NCI-H2081 (cell line): ENCODE data around the gene MIF.
"Not testable (repeated sequence)": the region's sequence is repeated elsewhere in the genome, so short reads cannot be mapped to it uniquely, and the experiment has no call there.

Experiments
- DNase-seq, 2 experiments: peaks; one replicate each; lab custom pipeline; 2025; lab: John Stamatoyannopoulos, UW

MIF gene

DNA sequence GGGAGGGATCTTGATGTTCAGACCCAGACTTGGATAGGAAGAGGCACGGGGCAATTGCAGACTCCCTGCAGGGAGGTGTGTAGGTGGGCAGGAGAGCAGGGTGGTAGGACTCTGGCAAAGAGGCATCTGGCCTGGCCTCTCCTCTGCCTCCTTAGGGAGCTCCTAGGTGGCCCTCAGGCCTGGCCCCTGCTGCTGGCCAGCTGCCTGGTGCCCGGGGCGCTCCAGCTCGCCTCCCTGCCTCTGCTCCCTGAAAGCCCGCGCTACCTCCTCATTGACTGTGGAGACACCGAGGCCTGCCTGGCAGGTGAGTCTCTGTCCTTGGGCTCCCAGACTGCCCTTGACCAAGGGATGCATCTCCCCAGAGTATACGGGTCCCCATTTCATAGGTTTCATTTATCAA lies 16.6 kb upstream of the MIF start:
- no peak for DNase-seq

DNA sequence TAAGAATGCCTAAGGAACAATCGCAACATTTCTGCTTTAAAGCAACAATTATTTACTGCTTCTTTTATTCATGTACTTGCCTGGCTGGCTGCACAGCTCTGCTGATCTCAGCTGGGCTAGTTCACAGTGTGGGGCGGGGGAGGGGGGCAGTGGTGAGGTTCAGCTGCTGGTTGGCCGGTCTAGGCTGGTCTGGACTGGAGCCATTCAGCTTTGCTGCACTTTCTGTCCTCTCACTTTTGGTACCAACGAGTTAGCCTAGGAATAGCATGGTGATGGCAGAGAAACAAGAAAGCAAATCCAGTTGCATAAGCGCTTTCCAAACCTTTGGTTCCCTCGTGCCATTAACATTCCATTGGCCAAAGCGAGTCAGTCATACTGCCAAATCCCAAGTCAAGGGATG lies 16.0 kb upstream of the MIF start:
- no peak for DNase-seq

GRCh38 chr22:23882370-23882769 lies 11.8 kb upstream of the MIF start:
- no peak for DNase-seq

DNA sequence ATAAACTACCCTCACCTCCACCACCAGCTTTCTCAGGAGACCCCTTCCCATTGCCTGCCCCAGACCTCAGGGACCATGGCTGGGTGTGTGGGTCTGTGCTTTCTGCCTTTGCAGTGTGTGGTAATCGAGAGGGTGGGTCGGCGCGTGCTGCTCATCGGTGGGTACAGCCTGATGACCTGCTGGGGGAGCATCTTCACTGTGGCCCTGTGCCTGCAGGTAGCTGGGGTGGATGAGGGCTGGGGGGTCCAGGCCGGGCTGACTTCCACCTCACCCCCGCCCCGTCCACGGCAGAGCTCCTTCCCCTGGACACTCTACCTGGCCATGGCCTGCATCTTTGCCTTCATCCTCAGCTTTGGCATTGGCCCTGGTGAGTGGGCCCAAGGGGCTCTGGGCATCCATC lies 10.5 kb upstream of the MIF start:
- no peak for DNase-seq

DNA sequence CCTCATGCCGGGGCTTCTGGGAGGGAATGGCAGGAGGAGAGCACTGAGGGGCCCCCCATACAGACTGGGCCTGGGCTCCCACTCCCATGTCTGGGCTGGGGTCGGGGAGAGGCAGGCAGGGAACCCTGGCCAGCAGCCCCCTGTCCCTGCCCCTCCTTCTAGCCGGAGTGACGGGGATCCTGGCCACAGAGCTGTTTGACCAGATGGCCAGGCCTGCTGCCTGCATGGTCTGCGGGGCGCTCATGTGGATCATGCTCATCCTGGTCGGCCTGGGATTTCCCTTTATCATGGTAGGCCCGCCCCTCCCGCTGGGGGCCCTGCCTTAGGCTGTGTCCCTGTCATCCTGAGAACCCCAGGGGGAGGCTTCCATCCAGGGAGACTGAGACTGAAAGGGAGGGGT lies 10.0 kb upstream of the MIF start:
- no peak for DNase-seq

- DNase-seq, result no peak
These were observed 5.4 kb upstream of the MIF start for GRCh38 chr22:23888615-23889401.

DNA sequence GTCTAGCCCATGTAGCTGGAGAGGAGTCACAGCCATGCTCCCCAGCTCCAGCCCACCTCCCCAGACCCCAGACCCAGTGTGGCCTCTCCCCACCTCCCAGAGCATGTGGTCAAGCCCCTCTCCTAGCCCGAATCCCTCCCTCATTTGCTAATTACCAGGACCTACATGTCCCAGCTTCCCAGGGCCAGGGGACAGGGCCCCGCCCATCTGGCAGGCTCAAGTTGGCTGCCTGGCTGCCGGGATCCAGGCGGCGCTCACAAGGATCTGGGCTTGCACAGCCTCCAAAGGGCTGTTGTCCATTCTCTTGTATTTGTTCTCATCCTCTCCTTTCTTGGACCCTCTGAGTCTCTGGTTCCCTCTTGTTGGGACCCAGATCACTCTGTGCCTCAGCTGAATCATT lies 4.6 kb upstream of the MIF start:
- DNase-seq, result no peak

GRCh38 chr22:23891726-23892125 lies 2.5 kb upstream of the MIF start:
- DNase-seq, result no peak

DNA sequence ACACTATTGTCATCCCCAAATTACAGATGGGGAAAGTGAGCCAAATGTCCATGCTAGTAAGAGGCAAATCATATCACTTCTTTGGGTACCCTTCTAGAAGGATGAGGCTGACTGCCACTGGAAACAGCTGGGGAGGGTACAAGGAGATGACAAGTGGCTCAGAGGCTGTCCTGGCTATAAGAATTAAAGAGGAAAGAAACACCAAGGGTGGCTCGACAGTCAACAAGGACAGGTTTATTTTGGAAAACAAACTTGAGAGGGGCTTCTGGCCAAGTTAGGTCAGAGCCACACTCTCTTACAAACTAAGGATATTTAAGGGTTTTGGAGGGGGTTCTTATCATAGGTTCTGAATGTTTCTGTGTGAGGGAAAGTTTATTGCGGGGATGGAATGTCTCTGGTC lies 2.1 kb upstream of the MIF start:
- no peak for DNase-seq

GRCh38 chr22:23892706-23893105 lies 1.5 kb upstream of the MIF start:
- no peak for DNase-seq

DNA sequence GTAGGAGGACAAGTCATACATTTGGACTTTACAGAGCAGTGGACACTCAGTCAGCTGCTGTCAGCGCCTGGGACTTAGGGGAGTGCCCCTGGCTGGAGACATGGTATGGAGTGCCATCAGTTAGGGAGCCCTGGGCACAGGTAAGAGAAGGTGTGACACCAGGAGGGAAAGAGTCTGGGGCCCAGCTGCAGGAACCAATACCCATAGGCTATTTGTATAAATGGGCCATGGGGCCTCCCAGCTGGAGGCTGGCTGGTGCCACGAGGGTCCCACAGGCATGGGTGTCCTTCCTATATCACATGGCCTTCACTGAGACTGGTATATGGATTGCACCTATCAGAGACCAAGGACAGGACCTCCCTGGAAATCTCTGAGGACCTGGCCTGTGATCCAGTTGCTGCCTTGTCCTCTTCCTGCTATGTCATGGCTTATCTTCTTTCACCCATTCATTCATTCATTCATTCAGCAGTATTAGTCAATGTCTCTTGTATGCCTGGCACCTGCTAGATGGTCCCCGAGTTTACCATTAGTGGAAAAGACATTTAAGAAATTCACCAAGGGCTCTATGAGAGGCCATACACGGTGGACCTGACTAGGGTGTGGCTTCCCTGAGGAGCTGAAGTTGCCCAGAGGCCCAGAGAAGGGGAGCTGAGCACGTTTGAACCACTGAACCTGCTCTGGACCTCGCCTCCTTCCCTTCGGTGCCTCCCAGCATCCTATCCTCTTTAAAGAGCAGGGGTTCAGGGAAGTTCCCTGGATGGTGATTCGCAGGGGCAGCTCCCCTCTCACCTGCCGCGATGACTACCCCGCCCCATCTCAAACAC lies 850 bp upstream of the MIF start:
- no peak for DNase-seq

- DNase-seq, result peak; percentile 48 to 69
These were observed 771 bp downstream of the MIF start for GRCh38 chr22:23894710-23895598.

DNA sequence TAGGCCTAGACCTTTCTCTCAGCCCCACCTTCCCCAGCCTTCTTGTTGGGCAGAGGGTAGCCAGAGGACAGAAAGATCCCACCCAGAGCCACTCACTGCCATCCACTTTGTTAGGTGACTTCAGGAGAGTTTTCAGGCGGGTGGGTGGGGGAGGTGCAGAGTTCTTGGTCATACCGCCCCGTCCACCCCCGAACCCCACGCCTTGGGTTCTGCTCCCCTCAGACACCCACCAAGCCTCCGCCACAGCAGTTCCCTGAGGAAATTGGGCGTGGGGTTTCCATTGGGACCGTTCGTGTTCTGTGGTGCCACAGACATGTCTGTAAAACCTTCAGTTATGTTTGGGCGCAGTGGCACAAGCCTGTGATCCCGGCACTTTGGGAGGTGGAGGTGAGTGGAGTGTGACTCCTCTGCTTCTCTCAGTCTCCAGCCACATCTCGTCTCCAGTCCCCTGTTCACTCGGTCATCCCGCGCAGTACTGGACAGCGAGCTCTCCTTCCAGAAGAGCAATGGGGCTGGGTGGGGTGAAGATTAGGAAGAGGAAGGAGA lies 1.5 kb downstream of the MIF start:
- no peak for DNase-seq

GRCh38 chr22:23896166-23896522 lies 2.0 kb downstream of the MIF start:
- no peak for DNase-seq

GRCh38 chr22:23896523-23897186 lies 2.5 kb downstream of the MIF start:
- DNase-seq, result no peak

- DNase-seq, result no peak
These were observed 3.1 kb downstream of the MIF start for GRCh38 chr22:23897320-23897719.

DNA sequence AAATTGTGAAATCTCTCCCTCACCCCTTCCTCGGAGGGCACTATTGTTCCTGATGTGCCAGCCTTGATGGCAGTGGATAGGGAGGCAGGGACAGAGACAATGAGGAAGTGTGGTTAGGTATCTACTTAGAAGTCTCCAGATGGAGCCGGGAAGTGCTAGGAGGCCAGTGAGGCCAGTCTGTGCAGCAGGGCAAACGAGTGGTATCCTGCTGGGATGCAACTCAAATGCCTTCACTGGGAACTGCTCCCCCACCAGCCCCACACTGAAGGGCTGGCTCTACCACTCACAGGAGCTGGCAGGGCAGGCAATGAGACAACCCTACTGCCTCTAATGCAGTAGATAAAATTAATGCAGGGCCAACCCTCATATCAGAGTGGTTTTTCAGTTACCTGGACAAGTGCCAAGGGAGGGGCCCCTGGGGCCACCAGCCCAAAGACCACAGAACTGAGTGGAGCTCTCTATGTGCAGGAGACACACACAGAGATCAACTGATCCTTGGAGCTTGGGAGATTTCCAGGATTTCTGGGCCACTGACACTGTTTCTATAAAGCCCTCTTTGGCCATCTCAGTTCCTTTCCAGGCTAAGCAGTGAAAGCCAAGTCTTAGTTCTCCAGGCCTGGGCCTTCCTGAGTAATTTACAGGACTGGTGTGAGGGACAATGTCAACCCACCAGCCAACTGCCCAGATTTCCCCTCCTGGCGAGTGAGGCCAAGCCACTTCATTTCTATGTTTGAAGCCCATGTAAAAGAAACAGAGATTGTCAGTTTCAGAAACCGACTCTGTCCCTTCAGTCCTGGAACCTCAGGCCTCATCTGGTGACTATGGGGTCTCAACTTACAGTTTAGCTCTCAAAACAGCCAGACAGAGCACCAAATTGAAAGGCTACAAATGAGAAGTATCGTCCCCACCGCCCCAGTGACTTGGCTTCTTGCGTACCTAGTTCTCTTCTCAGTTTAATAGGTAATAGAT lies 4.1 kb downstream of the MIF start:
- DNase-seq, result no peak

DNA sequence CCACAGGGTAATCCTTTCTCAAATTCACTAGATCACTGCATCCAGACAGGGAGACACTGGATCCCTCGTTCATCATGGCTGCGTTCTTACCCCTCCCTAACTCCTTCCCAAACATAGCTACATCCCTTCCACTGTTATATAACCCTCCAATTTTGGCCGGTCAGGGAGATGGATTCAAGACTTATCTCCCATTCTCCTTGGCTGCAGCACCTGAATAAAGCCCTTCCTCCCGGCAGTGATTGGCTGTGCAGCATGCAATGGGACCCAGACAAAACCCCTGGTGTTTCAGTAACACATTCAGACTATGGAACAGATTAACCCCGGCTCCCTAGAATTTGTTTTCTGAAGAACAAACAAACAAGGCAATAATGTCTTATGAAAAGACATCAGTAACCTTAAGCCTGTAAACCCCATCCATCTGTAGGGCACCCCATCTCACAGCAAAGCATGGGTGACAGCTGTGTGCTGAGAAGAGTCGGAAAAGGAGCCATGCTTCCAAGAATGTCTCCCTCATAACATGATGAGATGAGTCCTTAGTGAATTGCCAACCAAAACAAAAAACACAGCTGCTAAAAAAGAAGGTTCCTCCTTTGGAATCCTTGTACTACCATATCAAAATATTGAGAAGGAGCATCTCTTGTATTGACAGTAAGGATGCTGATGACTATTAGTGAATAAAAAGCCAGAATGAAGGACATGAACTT lies 5.0 kb downstream of the MIF start:
- no peak for DNase-seq

DNA sequence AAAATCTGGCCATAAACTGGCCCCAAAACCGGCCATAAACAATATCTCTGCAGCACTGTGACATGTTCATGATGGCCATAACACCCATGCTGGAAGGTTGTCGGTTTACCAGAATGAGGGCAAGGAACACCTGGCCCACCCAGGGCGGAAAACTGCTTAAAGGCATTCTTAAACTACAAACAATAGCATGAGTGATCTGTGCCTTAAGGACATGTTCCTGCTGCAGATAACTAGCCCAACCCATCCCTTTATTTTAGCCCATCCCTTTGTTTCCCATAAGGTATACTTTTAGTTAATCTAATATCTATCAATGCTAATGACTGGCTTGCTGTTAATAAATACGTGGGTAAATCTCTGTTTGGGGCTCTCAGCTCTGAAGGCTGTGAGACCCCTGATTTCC lies 6.0 kb downstream of the MIF start:
- not testable (repeated sequence) for DNase-seq

DNA sequence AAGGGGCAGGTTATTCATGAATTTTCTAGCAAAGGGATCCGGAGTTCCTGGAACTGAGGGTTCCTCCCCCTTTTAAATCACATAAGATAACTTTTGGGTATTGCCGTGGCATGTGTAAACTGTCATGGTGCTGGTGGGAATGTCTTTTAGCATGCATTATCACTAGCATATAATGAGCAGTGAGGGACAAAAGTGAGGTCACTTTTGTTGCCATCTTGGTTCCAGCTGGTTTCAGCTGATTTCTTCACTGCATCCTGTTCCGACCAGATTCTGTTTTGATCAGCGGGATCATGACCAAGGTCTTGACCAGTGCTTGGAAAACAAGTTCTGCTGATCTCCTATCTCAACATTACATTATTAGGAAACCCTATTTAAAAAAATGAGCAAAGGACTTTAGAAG lies 7.4 kb downstream of the MIF start:
- no peak for DNase-seq
